ENCODE results near the gene MTFR1L. TPM values are rescaled to one million over a fixed set of nuclear protein-coding genes. Genes with fewer than 3 reads are reported as not detected.

MTFR1L gene
- 47.9 and 49.9 TPM in 2 replicates for total RNA-seq (2014; rRNA removed; shearing (Covaris generic))

DNA sequence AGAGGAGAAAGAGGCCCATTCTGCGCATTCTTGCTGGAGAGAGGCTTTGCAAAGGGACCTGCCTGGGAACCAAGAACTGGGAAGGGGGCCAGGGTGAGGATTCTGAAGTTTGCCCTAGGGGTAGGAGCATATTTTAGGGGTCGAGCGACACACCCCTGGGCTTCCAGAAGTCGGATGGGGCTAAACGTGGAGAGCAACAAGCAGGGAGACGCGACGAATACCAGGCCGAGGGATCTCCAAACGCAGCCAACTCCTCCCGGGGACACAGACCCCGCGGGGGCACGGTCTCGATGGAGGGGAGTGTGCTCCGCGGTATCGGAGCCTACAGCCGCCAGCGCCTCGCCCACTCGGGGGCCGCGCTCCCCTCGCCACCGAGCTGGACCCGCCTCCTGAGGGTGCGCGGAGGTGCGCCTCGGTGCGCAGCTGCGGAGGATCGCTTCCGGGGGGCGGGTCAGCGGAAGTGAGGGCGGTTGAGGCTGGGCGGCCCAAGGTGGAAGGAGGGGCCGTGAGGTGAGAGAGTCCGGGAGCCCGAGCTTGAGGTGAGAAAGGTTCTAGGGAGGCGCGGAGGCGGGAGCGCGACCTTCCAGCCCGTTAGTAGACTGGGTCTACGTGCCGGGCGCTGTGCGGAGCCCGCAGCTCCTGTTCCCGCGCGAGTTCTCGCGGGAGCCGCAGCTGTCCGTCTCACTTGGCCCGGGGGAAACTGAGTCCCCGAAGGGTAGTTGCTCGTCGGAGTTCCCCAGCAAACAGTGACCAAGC lies at the start of gene MTFR1L:
Gene MTFR1L (plus strand): TSS at position 464 of the 756 bp plus-strand sequence. CDS start 3,151 bp downstream, outside the sequence.
- DNase-seq: peak; percentile 86 to 87
- peaks cover 2% of the 10 kb centered on the region; the same call in 1 of the 2 replicates for H3K36me3 ChIP-seq
- H3K4me1 ChIP-seq: peaks cover 11% of the 10 kb centered on the region
- H3K27ac ChIP-seq: peak within 1 kb of the TSS; percentile 49
- H3K4me3 ChIP-seq: peak within 1 kb of the TSS; percentile 80
- H3K27me3 ChIP-seq: no peaks in the 10 kb centered on the region
- H3K9me3 ChIP-seq (replicated peaks): no peaks in the 10 kb centered on the region

DNA sequence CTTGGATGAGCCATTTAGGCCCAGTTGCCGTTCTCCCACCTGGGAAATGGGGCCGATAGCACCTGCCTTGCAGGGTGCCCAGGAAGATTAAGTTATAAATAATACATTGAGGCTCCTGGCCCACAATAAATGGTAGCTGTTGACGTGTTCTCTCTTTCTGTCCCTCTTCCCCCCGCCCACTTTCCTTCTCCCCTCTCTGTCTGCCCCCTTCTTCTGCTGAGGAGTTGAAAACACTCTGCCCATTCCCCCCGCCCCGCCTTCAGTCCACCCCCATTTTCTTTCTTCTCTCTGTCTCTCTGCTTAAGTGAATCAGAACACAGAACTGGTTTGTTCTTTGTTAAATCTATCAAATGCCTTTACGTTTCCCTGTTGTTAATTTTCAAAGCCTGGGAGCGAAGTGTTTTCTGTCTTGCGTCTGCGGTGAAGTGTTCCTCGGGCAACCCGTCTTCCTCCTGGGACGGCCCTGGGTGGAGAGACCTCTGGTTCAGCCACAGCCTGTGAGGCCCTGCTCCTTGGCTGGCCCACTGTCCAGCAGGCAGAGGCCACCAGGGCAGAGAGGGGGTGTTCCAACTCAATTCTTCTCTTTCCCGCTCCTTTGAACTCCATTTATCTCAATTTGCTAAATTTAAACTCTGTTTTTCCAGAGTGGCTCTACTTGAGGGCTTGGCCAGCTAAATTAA lies 49.1 kb upstream of the MTFR1L start:
- Histone ChIP-seq H3K36me3 (peaks cover 9% of the 10 kb centered on the region), H3K9me3 (replicated peaks) (no peaks in the 10 kb centered on the region), H3K4me3 (no peak overlapping the region; the same call in 1 of the 2 replicates), H3K4me1 (peaks cover 51% of the 10 kb centered on the region), H3K27ac (peak overlapping the region; percentile 64), H3K27me3 (no peaks in the 10 kb centered on the region)
- DNase-seq: no peak

DNA sequence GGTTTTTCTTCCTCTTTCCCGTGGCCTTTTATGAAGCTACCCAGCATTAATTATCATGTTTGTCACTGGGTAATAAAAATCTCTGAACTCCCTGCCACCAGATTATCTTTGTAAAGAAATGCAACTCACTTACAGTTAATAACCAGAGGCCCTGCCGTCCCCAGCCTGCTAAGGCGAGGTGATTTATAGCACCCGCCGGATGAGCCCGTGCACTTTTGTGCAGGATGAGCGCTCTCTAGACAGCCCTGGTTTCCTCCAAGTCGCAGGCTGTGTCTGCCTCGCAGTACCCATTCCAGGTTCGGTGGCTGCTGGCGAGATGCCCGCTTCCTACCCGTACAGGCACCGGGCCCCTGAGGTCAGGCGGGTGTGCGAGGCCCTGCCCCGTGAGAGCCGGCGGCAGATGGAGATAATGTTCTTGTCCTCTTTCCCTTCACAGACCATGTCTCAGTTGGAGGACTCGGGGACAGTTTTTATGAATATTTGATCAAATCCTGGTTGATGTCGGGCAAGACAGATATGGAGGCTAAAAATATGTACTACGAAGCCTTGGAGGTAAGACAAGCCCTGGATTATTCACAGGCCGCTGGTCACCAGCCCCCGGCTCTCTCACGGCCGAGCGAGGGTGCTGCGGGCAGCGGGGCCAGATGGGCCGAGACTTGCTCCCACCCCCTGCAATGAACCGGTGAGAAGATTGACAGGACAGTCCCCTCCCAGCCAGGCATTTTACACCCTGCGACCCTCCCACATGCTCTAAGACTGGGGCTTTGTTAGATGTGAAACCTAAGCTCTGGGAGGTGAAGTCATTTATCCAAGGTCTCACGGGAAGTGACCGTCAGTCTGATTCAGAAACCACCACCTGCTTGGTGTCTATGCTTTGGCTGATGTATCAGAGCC lies 48.3 kb upstream of the MTFR1L start:
- peak overlapping the region; percentile 64 for H3K27ac ChIP-seq
- H3K9me3 ChIP-seq (replicated peaks): no peaks in the 10 kb centered on the region
- H3K27me3 ChIP-seq: no peaks in the 10 kb centered on the region
- DNase-seq: peak; percentile 83 to 92
- H3K4me3 ChIP-seq: peak overlapping the region; percentile 14
- H3K4me1 ChIP-seq: peaks cover 45% of the 10 kb centered on the region
- peaks cover 9% of the 10 kb centered on the region for H3K36me3 ChIP-seq

DNA sequence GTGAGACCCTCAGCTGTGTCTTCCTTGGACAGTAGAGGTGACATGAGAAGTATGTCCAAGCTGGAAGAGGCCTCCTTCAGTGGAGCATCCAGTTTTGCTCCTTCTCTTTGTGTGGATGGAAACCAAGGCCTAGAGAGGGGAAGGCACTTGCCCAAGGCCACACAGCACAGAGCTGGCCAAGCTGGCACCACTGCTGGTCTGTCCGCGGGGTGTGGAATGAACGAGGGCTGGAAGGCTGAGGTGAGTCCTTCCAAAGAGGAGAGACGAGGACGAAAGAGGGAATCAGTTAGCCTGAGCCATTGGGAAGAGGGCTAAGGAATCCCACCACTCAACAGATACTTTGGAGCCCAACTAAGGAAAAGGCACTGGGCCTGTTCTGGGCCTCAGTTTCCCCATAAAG lies 47.6 kb upstream of the MTFR1L start:
- peaks cover 41% of the 10 kb centered on the region for H3K4me1 ChIP-seq
- H3K9me3 ChIP-seq (replicated peaks): no peaks in the 10 kb centered on the region
- H3K36me3 ChIP-seq: peaks cover 9% of the 10 kb centered on the region
- H3K27ac ChIP-seq: peak overlapping the region; percentile 64
- no peak for DNase-seq
- no peaks in the 10 kb centered on the region for H3K27me3 ChIP-seq
- H3K4me3 ChIP-seq: no peak overlapping the region

DNA sequence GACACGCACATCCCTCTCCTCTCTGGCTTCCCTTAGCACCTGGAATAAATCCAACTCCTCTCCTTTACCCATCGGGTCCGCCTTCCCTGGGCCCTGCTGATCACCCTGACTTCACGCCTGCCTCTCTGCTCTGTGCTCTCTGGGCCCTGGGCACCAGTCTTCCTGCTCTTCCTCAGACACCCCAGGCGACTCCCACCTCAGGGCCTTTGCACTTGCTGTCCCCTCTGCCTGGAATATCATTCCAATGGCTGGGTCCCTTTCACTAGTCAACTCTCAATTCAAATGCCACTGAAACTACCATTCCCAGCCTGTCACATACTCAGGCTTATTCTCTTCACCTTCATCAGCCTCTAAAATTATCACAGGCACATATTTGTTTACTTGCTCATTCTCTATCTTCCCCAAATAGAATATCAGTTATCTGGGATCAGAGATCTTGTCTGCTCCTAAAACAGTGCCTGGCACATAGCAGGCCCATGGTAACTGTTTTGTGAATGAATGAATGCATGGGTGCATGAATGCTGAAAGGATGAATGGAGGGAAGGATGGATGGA lies 47.0 kb upstream of the MTFR1L start:
- Histone ChIP-seq H3K27me3 (no peaks in the 10 kb centered on the region), H3K4me1 (peaks cover 41% of the 10 kb centered on the region), H3K9me3 (replicated peaks) (no peaks in the 10 kb centered on the region), H3K4me3 (no peak overlapping the region), H3K36me3 (peaks cover 9% of the 10 kb centered on the region), H3K27ac (no peak overlapping the region)
- no peak for DNase-seq

DNA sequence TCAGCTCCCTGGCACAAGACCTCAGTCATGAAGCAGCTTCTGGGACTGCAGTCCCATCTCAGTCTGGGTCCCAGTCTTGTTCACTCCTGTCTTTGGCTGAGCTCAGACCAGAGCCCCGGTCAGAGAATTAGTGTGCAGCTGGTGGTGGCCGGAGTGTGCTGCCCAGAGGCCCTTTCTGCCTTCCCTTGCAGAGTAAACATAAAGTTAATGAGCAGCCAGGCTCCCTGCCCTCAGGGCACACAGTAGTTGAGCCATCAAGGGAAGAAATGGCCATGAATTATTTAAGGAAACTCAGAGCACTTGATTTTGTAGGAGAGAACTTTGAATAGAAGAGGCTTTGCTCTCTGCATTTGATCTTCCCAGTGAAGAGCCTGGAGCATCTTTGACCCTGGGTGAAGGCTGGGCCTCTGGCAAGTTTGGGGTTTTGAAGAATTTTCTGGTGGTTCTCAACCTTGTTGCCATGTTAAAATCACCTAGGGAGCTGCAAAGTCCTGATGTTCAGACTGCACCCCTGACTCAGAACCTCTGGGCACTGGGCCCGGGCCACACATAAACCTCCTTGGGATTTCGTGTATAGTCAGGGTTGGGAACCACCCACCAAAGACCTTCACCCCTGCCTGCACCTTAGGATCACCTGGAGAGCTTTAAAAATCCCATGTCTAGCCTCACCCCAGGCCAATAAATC lies 46.2 kb upstream of the MTFR1L start:
- peak; percentile 55 to 72 for DNase-seq
- H3K4me3 ChIP-seq: no peak overlapping the region
- peaks cover 41% of the 10 kb centered on the region for H3K4me1 ChIP-seq
- H3K27ac ChIP-seq: no peak overlapping the region
- H3K36me3 ChIP-seq: peaks cover 9% of the 10 kb centered on the region
- H3K27me3 ChIP-seq: no peaks in the 10 kb centered on the region
- no peaks in the 10 kb centered on the region for H3K9me3 ChIP-seq (replicated peaks)

DNA sequence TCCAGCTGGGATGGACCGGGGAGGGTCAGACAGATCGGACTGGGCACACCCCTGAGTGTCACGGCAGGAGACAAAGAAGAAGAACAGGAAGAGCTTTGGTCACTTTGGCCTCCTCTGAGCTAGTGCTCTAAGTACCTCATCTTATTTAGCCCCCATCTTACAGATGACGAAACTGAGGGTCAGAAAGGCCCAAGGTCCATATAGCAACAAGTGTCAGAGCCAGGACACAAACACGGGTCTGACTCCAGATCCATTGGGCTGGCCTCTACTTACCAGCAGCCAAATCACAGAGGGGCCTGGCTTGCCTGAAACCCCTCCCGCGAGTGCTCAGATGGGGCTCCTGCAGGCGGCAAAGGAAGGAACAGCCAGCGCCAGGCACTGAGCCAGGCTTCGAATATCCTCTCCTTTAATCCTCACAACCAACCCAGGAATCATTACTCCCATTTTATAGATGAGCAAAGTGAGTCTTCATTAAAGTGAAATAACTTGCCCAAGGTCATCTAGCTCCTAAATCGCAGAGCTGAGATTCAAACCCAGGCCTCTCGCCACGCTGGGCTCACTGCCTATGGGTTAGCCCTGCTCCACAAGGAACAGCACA lies 45.4 kb upstream of the MTFR1L start:
- H3K27ac ChIP-seq: no peak overlapping the region
- no peak overlapping the region for H3K4me3 ChIP-seq
- no peak for DNase-seq
- no peaks in the 10 kb centered on the region for H3K9me3 ChIP-seq (replicated peaks)
- H3K4me1 ChIP-seq: peaks cover 41% of the 10 kb centered on the region
- no peaks in the 10 kb centered on the region for H3K27me3 ChIP-seq
- H3K36me3 ChIP-seq: peaks cover 3% of the 10 kb centered on the region; the same call in 1 of the 2 replicates

DNA sequence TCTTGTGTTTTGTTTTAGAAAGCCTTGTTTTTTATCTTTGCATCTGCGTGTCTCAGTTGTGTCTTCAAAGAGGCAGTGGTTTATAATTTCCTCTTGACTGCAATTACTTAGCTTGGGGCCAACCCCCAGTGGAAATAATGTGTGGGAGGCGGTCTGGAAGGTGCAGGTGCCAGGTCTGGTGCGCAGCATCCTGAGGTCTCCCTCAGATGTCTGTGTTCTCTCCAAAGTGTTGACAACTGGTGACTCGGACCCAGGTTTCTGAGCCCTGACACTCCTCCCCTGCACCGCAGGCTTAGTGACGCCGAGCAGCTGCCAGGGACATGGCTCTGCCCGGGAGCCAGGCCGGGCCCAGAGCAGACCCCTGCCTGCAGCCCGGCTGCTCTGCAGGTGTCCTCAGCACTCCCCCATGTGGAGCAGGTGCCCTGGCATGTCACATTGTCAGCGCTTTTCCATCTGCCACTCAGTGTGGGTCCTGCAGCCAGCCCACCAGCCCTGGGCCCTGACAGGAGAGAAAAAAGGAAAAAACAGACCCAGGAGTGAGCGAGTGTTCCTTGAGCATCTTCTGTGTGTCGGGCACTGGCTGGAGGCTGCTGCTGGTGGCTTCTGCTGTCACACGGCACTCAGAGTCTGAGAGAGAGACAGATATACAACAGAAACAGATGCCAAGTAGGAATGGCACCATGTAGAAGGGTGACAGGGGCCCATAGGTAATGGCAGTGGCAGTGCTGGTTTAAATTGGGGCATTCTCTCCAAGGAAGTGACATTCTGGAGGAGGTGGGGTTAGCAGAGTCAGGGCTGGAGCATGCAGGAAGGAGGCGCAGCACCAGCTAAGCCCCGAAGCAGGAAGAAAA lies 44.6 kb upstream of the MTFR1L start:
- H3K27ac ChIP-seq: no peak overlapping the region
- H3K36me3 ChIP-seq: peaks cover 5% of the 10 kb centered on the region; the same call in 1 of the 2 replicates
- DNase-seq: peak; percentile 62 to 74
- peaks cover 44% of the 10 kb centered on the region for H3K4me1 ChIP-seq
- no peak overlapping the region for H3K4me3 ChIP-seq
- H3K27me3 ChIP-seq: no peaks in the 10 kb centered on the region
- no peaks in the 10 kb centered on the region for H3K9me3 ChIP-seq (replicated peaks)

DNA sequence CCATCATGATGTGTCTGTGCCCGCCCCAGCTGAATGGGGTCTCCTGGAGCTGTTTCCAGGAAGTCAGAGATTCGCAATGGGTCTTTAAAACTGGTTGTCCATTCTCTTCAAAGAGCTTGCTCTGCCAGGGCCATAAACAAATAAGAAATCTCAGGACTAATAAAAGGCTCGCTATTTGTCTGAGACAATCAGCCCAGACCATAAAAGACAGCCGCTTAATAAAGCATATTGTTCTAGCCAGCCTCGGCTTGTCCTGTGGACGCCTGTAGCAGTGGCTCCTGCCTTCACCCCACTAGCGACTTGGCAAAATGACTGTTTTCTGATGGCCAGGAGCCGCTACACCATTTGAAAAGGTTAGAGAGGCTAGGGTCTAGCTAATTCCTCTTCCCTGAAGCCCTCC lies 40.4 kb upstream of the MTFR1L start:
- H3K27me3 ChIP-seq: no peaks in the 10 kb centered on the region
- H3K4me1 ChIP-seq: peaks cover 20% of the 10 kb centered on the region
- H3K9me3 ChIP-seq (replicated peaks): no peaks in the 10 kb centered on the region
- H3K27ac ChIP-seq: no peak overlapping the region
- H3K36me3 ChIP-seq: peaks cover 12% of the 10 kb centered on the region; the same call in 1 of the 2 replicates
- H3K4me3 ChIP-seq: no peak overlapping the region
- DNase-seq: no peak

DNA sequence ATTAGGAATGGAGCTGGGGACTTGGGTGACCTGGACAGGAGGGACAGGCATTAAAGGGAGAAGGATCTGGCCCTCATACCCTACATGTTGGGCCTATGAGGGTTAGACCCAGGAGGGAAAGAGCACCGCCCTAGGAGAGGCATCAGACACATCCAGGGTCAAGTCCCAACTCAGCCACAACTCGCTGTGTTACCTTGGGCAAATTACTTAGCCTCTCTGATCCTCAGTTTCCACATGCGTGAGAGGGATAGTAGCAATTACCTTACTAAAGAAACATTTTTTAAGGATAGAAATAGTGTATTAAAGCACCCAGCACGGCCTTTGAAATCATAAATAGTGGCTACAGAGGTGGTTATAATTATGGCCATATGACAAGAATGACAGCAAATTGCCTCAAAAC lies 39.9 kb upstream of the MTFR1L start:
- Histone ChIP-seq H3K36me3 (peaks cover 13% of the 10 kb centered on the region; the same call in 1 of the 2 replicates), H3K4me3 (no peak overlapping the region), H3K9me3 (replicated peaks) (no peaks in the 10 kb centered on the region), H3K27ac (no peak overlapping the region), H3K4me1 (peaks cover 17% of the 10 kb centered on the region), H3K27me3 (no peaks in the 10 kb centered on the region)
- no peak for DNase-seq

DNA sequence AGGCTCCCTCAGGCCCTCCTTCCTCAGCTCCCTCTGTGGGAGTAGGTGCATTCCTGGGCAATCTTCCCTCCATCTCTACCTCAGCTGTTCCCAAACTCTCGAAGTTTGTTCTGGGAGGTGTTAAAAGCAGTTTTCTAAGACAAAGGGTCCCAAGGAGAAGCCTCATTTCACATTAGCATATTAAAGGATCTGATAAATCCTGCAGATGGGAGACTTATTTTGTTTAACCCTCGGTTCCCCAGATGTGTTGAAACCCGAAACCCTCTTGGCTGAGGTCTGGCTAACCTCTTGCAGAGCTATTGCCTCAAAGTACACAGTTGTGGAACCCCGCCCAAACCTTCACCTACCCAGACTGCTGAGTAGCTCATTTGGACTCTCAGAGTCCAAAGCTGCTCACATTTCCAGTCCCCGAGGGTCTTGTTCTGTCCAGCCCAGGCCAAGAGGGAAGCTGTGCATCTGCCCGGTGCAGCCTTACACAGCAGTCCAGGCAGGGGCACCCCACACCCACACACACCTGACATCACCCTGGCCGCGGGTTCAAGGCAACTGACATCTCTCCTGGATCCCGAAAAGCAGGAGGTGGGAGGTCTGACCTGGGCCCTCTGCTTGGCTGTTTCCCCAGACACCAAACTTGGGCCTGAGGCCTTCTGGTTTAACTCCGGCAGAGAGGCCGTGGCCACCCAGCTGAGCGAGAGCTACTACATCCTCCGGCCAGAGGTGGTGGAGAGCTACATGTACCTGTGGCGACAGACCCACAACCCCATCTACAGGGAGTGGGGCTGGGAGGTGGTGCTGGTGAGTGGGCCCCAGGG lies 39.2 kb upstream of the MTFR1L start:
- H3K9me3 ChIP-seq (replicated peaks): no peaks in the 10 kb centered on the region
- peaks cover 13% of the 10 kb centered on the region; the same call in 1 of the 2 replicates for H3K36me3 ChIP-seq
- DNase-seq: peak in 1 of 2 experiments; percentile 42
- peaks cover 13% of the 10 kb centered on the region for H3K4me1 ChIP-seq
- no peaks in the 10 kb centered on the region for H3K27me3 ChIP-seq
- no peak overlapping the region for H3K4me3 ChIP-seq
- H3K27ac ChIP-seq: no peak overlapping the region

DNA sequence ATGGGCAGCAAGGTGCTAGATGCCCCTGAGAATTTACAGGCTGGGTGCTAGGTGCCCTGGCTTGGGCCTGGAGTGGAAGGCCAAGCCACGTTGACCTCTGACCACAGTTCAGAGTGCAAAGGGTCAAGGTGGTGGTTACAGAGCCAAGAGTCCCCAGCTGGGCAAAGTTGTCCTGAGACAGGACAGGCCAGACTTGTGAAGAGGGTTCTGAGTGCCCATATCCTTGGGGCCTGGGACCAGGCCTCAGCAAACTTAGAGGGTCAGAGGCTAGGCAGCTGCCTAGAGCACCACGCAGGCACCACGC lies 38.7 kb upstream of the MTFR1L start:
- no peak overlapping the region for H3K27ac ChIP-seq
- peaks cover 13% of the 10 kb centered on the region; the same call in 1 of the 2 replicates for H3K36me3 ChIP-seq
- H3K4me3 ChIP-seq: no peak overlapping the region
- H3K27me3 ChIP-seq: no peaks in the 10 kb centered on the region
- peaks cover 16% of the 10 kb centered on the region for H3K4me1 ChIP-seq
- no peak for DNase-seq
- H3K9me3 ChIP-seq (replicated peaks): no peaks in the 10 kb centered on the region

Data from SJCRH30 (cell line).